NCI-H2107 treated with DMSO at 0.1 percent for 48 hours (cell line): ENCODE measurements around the gene KLHL3.

Experiments
- DNase-seq: peaks from one replicate; lab custom pipeline; 2025; ENCODE audit not compliant: unreplicated experiment; lab: John Stamatoyannopoulos, UW

Gene KLHL3

DNA sequence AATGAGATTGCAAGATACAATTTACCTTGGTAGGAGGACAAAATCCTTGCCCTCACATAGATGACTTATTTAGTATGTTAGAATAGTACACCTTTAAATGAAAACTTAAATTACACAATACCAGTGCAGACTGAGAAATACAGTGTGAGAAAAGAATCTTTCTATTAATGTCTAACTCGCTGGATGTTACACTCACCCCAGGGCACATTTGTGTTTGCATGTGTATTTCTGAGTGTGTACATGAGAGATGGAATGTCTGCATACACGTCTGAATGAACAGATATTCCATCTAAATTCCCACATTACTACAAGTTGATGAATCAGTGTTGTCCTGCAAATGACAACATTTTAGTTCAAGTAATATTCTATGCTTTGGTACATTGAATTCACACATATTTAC is 99.8 kb downstream of the KLHL3 start:
- no peak for DNase-seq

GRCh38 chr5:137635521-137635921 is 100.4 kb downstream of the KLHL3 start:
- DNase-seq, result no peak

GRCh38 chr5:137633896-137634295 is 102.0 kb downstream of the KLHL3 start:
- DNase-seq, result no peak

- no peak for DNase-seq
These were observed 103.2 kb downstream of the KLHL3 start for GRCh38 chr5:137632716-137633115.

DNA sequence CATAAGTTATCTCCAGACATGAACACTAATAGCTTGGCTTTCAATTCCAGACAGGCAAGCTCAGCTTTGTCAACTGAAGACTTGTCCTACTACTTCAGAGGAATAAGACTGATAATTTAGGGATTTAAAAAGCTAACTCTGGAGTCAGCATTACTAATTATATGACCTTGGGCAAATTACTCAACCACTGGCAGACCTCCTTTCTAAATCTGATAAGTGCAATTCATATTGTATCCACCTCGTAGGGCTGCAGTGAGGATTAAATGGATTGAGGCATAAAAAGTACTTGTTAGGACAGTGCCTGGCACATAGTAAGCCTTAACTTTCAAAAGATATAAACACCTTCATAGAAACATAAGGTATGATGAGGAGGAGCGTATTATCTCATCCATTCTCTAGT is 104.4 kb downstream of the KLHL3 start:
- no peak for DNase-seq

- no peak for DNase-seq
These were observed 104.9 kb downstream of the KLHL3 start for GRCh38 chr5:137630972-137631370.

GRCh38 chr5:137630216-137630971 is 105.5 kb downstream of the KLHL3 start:
- DNase-seq, result no peak

- DNase-seq, result peak; percentile 37
These were observed 106.2 kb downstream of the KLHL3 start for GRCh38 chr5:137629646-137630045.

DNA sequence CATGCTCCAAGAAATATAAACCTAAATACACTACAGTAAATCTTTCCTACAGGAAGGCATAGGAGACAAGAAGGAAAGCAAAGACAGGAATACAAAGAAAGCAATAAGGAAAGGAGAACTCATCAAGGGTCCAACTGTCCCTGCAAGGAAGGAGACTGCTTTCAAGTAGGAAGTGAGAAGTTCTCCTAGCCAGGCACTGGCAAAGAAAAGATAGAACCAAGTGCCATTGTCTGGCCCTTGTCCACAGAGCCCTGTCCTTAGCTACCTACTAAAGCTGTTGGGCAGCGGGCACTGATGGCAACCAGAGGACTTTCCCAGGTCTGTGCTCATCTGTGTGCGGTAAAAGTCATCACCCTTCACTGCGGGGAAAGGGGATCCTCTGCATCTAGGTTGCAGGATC is 108.2 kb downstream of the KLHL3 start:
- no peak for DNase-seq

DNA sequence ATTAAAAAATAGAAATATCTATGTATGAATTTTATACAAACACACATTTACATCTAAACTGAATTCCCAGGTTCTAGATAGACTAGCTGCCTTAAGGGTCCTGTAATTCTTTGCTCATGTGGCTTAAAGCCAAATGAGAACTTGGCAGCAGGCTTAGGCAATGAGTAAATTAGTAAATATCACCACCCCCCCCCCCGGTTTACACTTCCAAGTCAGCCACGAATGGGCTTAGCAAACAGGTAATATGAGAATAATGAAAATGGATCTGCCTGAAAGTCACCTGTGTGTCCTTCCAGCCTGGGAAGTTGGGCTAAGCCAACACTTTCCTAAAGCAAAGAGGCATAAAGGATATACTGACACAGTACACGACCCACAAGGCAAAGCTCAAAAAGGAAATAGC is 108.6 kb downstream of the KLHL3 start:
- peak; percentile 3 for DNase-seq

DNA sequence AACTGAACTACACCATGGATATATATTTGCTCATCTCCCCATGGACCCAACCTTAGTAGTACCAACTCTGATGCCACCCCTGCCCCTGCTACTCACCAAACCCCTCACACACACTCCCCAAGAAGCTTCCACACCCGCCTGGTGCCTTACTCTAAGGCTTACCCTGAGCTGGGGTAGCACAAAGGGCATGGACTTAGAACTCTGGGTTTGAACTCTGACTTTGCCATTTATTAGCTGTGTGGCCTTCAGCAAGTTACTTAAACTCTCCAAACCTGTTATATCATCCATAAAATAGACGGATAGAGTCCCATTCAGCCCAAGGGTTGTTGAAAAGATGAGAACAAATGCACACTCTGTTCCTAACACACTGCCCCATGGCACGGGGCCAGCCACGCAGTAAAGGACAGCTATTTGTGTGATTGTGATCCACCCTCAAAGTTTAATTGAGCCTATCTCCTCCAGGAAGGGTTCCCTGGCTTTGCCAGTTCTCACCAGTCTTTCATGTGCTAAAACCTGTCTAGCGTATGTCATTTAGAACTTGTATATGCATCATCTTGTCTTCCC is 111.0 kb downstream of the KLHL3 start:
- no peak for DNase-seq

- DNase-seq, result peak; percentile 26
These were observed 113.0 kb downstream of the KLHL3 start for GRCh38 chr5:137622850-137623249.

- no peak for DNase-seq
These were observed 113.7 kb downstream of the KLHL3 start for GRCh38 chr5:137621861-137622823.

DNA sequence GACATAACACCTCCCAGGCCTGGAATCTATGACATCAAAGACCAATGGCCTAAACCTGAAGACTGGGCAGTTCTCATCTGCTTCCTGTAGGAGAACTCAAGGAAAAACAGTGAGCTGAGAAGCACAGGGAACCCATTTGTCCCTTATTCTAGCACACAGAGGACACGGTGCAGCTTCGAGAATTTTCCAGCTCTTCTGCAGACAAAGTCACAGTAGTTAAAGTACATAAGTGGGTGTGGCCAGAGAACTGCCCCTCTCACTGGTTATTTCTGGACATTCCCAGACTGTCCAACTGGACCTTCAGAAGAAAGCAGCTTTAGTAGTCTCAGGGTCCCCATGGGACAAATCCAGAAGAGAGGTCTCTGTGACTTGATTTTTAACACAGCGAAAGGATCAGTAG is 114.6 kb downstream of the KLHL3 start:
- no peak for DNase-seq

DNA sequence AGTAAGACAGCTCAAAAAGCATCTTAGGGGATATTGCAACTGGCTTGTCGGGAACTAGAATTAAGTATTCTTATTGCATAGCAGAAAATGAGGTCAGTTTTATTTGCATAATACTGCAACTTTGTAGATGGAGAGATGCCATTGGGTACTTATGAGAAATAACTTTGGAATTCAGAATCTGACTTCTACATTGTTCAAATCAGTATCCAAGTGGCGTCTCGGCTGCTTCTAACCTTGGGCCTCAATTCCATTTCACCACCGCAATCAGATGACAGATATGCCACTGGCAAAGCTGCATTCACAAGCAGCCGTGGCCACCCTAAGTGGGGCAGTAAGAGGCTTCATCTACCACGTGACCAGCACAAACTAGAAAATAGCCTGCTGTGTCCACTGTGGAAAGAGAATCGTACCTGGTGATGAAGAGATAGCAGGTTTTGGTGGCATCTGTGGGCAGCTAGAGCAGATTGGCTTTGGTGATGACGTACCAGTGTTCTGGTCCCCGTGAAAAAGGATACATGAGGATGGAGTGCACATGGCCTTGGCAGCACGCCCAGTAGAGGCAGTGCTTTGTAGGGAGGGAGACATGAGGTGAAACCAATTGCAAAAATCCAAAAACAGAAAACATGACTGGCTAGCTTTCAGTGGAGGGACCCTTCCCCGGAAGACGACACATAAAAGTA is 116.6 kb downstream of the KLHL3 start:
- DNase-seq, result peak; percentile 56

GRCh38 chr5:137618476-137618875 is 117.4 kb downstream of the KLHL3 start:
- DNase-seq, result no peak

DNA sequence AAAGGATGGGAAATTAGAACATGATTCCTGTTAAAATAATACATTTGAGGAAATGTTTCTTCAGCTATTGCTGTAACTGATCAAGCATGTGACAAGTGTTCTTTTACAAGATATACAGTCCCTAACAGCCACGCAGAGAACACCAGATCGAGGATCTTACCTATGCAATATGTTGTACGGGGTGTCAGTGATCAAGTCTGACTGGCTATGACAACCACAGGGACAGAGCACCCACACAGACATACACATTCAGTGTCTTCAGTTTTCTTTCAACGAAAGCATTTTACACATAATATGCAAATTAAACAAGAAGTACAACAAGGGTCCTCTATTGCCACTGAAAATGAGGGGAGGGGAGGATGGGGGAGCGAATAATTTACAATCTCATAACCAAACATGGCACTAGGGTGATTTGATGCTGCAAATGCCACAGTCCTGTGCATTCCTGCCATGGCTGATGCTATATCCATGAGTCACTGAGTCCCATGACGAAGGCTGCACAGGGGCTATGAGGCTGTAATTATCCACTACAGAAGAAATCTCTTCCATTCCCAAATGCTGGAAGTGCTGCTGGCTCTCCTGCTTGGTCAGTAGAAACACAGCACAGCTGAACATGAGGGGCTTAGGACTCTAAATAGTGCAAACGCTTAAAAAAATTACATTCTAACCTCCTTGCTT is 118.2 kb downstream of the KLHL3 start:
- no peak for DNase-seq

GRCh38 chr5:137616046-137616445 is 119.8 kb downstream of the KLHL3 start:
- no peak for DNase-seq

- no peak for DNase-seq
These were observed 120.6 kb downstream of the KLHL3 start for GRCh38 chr5:137615171-137615775.

DNA sequence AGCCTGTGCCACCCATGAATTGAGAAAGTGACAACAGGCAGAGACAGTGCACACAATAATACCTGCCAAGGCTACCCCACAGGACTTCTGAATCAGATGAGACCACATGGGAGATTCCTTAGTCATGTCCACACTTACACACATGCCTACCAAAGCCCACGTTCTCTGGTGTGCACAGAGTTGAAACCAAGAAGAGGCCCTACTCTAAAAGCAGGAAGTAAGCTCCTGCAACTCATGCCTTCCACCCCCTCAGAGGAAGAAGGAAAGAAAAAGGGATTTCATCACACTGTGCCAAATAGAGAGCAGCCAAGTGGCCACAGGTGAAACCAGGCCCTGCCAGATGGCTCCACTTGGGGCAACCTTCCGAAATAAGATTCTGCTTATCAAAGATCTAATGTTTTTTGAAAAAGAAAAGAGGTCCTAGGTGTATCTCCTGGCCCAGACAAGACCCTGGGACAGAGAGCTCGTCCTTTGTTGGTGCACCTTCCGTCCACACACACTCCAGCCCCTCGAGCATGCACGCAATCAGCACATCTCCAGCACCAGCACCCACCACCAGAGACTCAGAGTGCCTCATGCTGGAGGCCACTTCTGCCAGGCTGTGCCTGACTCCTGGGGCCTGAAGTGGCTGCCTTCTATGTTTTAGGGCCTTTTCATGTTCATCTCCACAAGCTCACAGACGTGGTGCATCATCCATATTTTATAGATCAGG is 122.2 kb downstream of the KLHL3 start:
- no peak for DNase-seq
